A549 (cell line): ENCODE results near the gene RHOT2.

Experiments used
- CTCF ChIP-seq: fragments of >200 bp; sonication (Bioruptor Twin); formaldehyde crosslinking; IDR thresholded peaks from 3 replicates; pipeline ENCODE4 v1.5.1; 2016
- ESRRA ChIP-seq: fragments of 150-350 bp; IDR thresholded peaks from 2 replicates; pipeline ENCODE4 v1.6.1; 2014; ENCODE audit warnings: mild to moderate bottlenecking, low read length, borderline replicate concordance
- HDAC2 ChIP-seq: fragments of 200-600 bp; sonication (generic); IDR thresholded peaks from 2 replicates; pipeline ENCODE4 v1.6.1; 2016
- NPAS2 ChIP-seq: fragments of 250-450 bp; sonication (Bioruptor Pico); IDR thresholded peaks from 2 replicates; pipeline ENCODE4 v1.8.0; 2022; ENCODE audit warnings: mild to moderate bottlenecking, moderate library complexity, borderline replicate concordance
- RAD21 ChIP-seq, 2 experiments: fragments of >200 bp in 1 of 2; sonication (Bioruptor Twin) in 1 of 2; formaldehyde crosslinking in 1 of 2; IDR thresholded peaks in 1 of 2; conservative IDR thresholded peaks in 1 of 2; 2 replicates in 1 of 2; 3 replicates in 1 of 2; pipeline ENCODE4 v1.6.1; 2012 to 2018; ENCODE audit warnings: inconsistent platforms in 1 of 2
- RFX5 ChIP-seq: fragments of 450-650 bp; IDR thresholded peaks from 2 replicates; pipeline ENCODE4 v1.7.1; 2014; ENCODE audit warnings: antibody characterized with exemption, mild to moderate bottlenecking, moderate library complexity

- TF ChIP-seq ESRRA: no peak
- TF ChIP-seq RFX5: no peak
- TF ChIP-seq NPAS2 (CRISPR knock-in tag): no peak
- no peak for TF ChIP-seq RAD21 (conservative IDR thresholded peaks at IDR 0.05 in 1 of 2, IDR thresholded peaks at IDR 0.05 in 1 of 2)
- no peak for TF ChIP-seq CTCF
- TF ChIP-seq HDAC2: no peak
Measured at GRCh38 chr16:633336-634050, 34.4 kb upstream of the RHOT2 start.
